ENCODE results near the gene F5. TPM values are rescaled to one million over a fixed set of nuclear protein-coding genes. Genes with fewer than 3 reads are reported as not detected.

Gene F5
- total RNA-seq, 1 experiment from 2014 or later = 0.37 TPM

DNA sequence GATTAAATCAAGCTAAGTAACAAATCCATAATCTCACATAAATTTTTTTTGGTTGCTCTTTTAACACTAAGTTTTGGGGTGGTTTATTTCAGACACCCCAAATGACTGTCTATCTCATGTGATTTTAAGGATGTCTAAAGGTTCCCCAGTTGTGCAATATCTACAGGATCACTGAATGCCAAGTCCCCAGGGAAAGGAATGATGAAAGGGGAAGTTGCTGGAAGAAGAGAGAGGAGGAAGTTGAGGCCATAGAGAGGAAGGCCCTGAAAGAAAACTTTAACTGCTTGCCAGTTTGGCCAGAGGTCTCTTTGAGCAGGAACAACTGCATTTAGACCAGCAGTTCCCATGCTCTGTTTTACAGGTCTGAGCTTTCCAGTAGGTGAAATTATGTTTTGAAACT lies 73.1 kb downstream of the F5 start:
- Histone ChIP-seq H3K9me3 (ENCODE audit: control insufficient read depth in 1 of 2, insufficient read depth in 1 of 2, low read depth in 1 of 2, low read length in 2 of 2) (no peaks in the 10 kb centered on the region), H3K9me2 (ENCODE audit: insufficient read depth) (0 out of 2 replicates have a peak, but pooled peaks cover 2% of the 10 kb centered on the region), H3K27ac (ENCODE audit: low read depth, low read length) (no peak overlapping the region), H3K27me3 (ENCODE audit: insufficient read depth, low read length) (no peaks in the 10 kb centered on the region), H3K4me3 (replicated peaks in 1 of 2; ENCODE audit: low read depth in 1 of 2, low read length in 2 of 2) (no peak overlapping the region), H3K79me2 (ENCODE audit: insufficient read depth, low read length) (no peaks in the 10 kb centered on the region), H3K36me3 (ENCODE audit: control insufficient read depth in 1 of 2, insufficient read depth in 2 of 2, low read length in 2 of 2) (no peaks in the 10 kb centered on the region), H3K9ac (ENCODE audit: low read length) (no peak overlapping the region), H3K4me2 (ENCODE audit: low read length) (no peak overlapping the region), H2AFZ (ENCODE audit: low read depth, low read length, poor library complexity, severe bottlenecking) (peak overlapping the region; percentile 22), H3K4me1 (ENCODE audit: control insufficient read depth in 1 of 2, insufficient read depth in 2 of 2, low read length in 2 of 2) (peaks cover 0 to 9% of the 10 kb centered on the region in 2 experiments; a peak in 2 of 4 replicates), H4K20me1 (ENCODE audit: insufficient read depth) (no peaks in the 10 kb centered on the region)
- BruUV-seq (replicated peaks) = no TSS peak
- ATAC-seq (no peak), DNase-seq (ENCODE audit: low read depth, low spot score) (no peak)
- ChIA-PET POLR2A (no interaction called here), CTCF (no interaction called here), RAD21 (ENCODE audit: low non-redundant PET in 1 of 2, low total read pairs in 2 of 2, uncharacterized antibody in 2 of 2, unreplicated experiment in 2 of 2) (no interaction called here)
- no peak for TF ChIP-seq CEBPB (IDR thresholded peaks at IDR 0.05; ENCODE audit: low read depth)
- no peak for TF ChIP-seq SIN3A (IDR thresholded peaks at IDR 0.05; ENCODE audit: low read depth)
- TF ChIP-seq SP1 (IDR thresholded peaks at IDR 0.05; ENCODE audit: low read depth) = no peak
- TF ChIP-seq, protein P1, sequence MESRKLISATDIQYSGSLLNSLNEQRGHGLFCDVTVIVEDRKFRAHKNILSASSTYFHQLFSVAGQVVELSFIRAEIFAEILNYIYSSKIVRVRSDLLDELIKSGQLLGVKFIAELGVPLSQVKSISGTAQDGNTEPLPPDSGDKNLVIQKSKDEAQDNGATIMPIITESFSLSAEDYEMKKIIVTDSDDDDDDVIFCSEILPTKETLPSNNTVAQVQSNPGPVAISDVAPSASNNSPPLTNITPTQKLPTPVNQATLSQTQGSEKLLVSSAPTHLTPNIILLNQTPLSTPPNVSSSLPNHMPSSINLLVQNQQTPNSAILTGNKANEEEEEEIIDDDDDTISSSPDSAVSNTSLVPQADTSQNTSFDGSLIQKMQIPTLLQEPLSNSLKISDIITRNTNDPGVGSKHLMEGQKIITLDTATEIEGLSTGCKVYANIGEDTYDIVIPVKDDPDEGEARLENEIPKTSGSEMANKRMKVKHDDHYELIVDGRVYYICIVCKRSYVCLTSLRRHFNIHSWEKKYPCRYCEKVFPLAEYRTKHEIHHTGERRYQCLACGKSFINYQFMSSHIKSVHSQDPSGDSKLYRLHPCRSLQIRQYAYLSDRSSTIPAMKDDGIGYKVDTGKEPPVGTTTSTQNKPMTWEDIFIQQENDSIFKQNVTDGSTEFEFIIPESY (IDR thresholded peaks at IDR 0.05; ENCODE audit: extremely low read depth, insufficient replicate concordance, low read length) = no peak
- TF ChIP-seq ZFX (IDR thresholded peaks at IDR 0.05) = no peak
- no peak for TF ChIP-seq EZH2 (IDR thresholded peaks at IDR 0.05)
- no peak for TF ChIP-seq POLR2AphosphoS5 (IDR thresholded peaks at IDR 0.05; ENCODE audit: low read depth, low read length)
- no peak for TF ChIP-seq POLR2A (IDR thresholded peaks at IDR 0.05; ENCODE audit: borderline replicate concordance, extremely low read depth, insufficient read depth, insufficient read length)
- no peak for TF ChIP-seq EZH2phosphoT487 (IDR thresholded peaks at IDR 0.05; ENCODE audit: borderline replicate concordance)
- no peak for TF ChIP-seq SRF (IDR thresholded peaks at IDR 0.05; ENCODE audit: low read depth)
- TF ChIP-seq ZNF274 (IDR thresholded peaks at IDR 0.05; ENCODE audit: low read depth, low read length) = no peak
- no peak for TF ChIP-seq YY1 (IDR thresholded peaks at IDR 0.05; ENCODE audit: extremely low read depth, insufficient replicate concordance, low read depth, low read length)
- intact Hi-C loops (cut with micrococcal nuclease) = no loop called here
